ENCODE data around the gene CDK6. TPM values are rescaled to one million over a fixed set of nuclear protein-coding genes. Genes with fewer than 3 reads are reported as not detected.
"Not testable (repeated sequence)": the region's sequence is repeated elsewhere in the genome, so short reads cannot be mapped to it uniquely, and the experiment has no call there.

The CDK6 gene
- total and polyA plus RNA-seq, 9 of the 15 experiments (the other 6 are each of a cell fraction or from before 2014, with no cell fraction given): 7.6 to 109 (median 44.4) TPM

- CTCF ChIA-PET (ENCODE audit: low intra/inter-chr PET ratio): no interaction called here
- H3K9ac ChIP-seq (ENCODE audit: insufficient read depth in 1 of 2, low read depth in 2 of 2, low read length in 2 of 2): no peak overlapping the region
Measured at GRCh38 chr7:92868683-92869293, 32.4 kb upstream of the CDK6 start.

GRCh38 chr7:92864169-92864568 lies 27.8 kb upstream of the CDK6 start:
- WGBS (ENCODE audit: insufficient coverage, low coverage, missing lambda C conversion rate): 19% methylated on average over 5 of the region's 5 CpGs
- CTCF ChIA-PET (ENCODE audit: low intra/inter-chr PET ratio); in situ Hi-C loops (cut with MboI); H3K4me1 ChIP-seq (replicated peaks in 1 of 2; ENCODE audit: control insufficient read depth in 2 of 2, insufficient read depth in 2 of 2, low read length in 2 of 2); H4K20me1 ChIP-seq (replicated peaks; ENCODE audit: control insufficient read depth, insufficient read depth, low read length); H3K4me3 ChIP-seq; H3K4me2 ChIP-seq (ENCODE audit: insufficient read depth, low read length); FAIRE-seq; H3K9me3 ChIP-seq (replicated peaks; ENCODE audit: control insufficient read depth, insufficient read depth, low read depth, low read length); intact Hi-C loops (cut with micrococcal nuclease); BruUV-seq (replicated peaks); H3K36me3 ChIP-seq (ENCODE audit: control insufficient read depth, insufficient read depth, low read length); POLR2A ChIA-PET; H3K27ac ChIP-seq (ENCODE audit: extremely low read depth, low read depth, low read length); H3K9ac ChIP-seq (ENCODE audit: insufficient read depth in 1 of 2, low read depth in 2 of 2, low read length in 2 of 2); H3K79me2 ChIP-seq (ENCODE audit: control insufficient read depth, insufficient read depth, low read length); H3K9me1 ChIP-seq (ENCODE audit: control insufficient read depth, insufficient read depth, low read length); H2AFZ ChIP-seq (ENCODE audit: low read depth, low read length); H3K27me3 ChIP-seq (ENCODE audit: control insufficient read depth in 2 of 2, insufficient read depth in 2 of 2, low read length in 2 of 2): not testable (repeated sequence)
- DNase-seq (ENCODE audit: extremely low read depth in 1 of 4, low spot score in 3 of 4) (peak in 1 of 4 experiments; percentile 47), ATAC-seq (peak; percentile 63; the same call in 2 of the 3 replicates)
- TF ChIP-seq CTCF (IDR thresholded peaks at IDR 0.05 in 2 of 3, conservative IDR thresholded peaks at IDR 0.05 in 1 of 3; ENCODE audit: insufficient read depth in 2 of 3, low read depth in 1 of 3, low read length in 3 of 3) (peak; percentile 11 to 27 (median 17); a peak in 2 of 6 replicates), RAD21 (CRISPR knock-in tag; conservative IDR thresholded peaks at IDR 0.05 in 1 of 2, IDR thresholded peaks at IDR 0.05 in 1 of 2) (peak in 1 of 2 experiments; percentile 28; a peak in 1 of 4 replicates), NFIC (IDR thresholded peaks at IDR 0.05) (peak; percentile 62), ZNF766 (CRISPR knock-in tag; conservative IDR thresholded peaks at IDR 0.05) (peak; percentile 74)

More at GRCh38 chr7:92868683-92869293, 32.4 kb upstream of the CDK6 start:
- H3K27ac ChIP-seq (ENCODE audit: extremely low read depth, low read depth, low read length): no peak overlapping the region
- H3K27me3 ChIP-seq (ENCODE audit: control insufficient read depth in 2 of 2, insufficient read depth in 2 of 2, low read length in 2 of 2): no peaks in the 10 kb centered on the region
- no peaks in the 10 kb centered on the region for H4K20me1 ChIP-seq (replicated peaks; ENCODE audit: control insufficient read depth, insufficient read depth, low read length)
- no peaks in the 10 kb centered on the region for H3K36me3 ChIP-seq (ENCODE audit: control insufficient read depth, insufficient read depth, low read length)
- H3K9me3 ChIP-seq (replicated peaks; ENCODE audit: control insufficient read depth, insufficient read depth, low read depth, low read length): no peaks in the 10 kb centered on the region
- in situ Hi-C loops (cut with MboI) (no loop called here), intact Hi-C loops (cut with micrococcal nuclease) (no loop called here)
- H3K4me3 ChIP-seq: no peak overlapping the region
- no TSS peak for BruUV-seq (replicated peaks)
- no peaks in the 10 kb centered on the region for H3K9me1 ChIP-seq (ENCODE audit: control insufficient read depth, insufficient read depth, low read length)
- H3K4me1 ChIP-seq (replicated peaks in 1 of 2; ENCODE audit: control insufficient read depth in 2 of 2, insufficient read depth in 2 of 2, low read length in 2 of 2): peaks cover 0 to 4% of the 10 kb centered on the region in 2 experiments; a peak in 1 of 5 replicates
- H3K4me2 ChIP-seq (ENCODE audit: insufficient read depth, low read length): no peak overlapping the region
- no peak overlapping the region for H2AFZ ChIP-seq (ENCODE audit: low read depth, low read length)
- no peak for ATAC-seq
- POLR2A ChIA-PET: no interaction called here
- TF ChIP-seq NFE2L1 (tag; IDR thresholded peaks at IDR 0.05; ENCODE audit: borderline replicate concordance, low read depth) (no peak), ZNF274 (IDR thresholded peaks at IDR 0.05; ENCODE audit: borderline replicate concordance, low read depth, low read length) (peak; percentile 88), SIX5 (IDR thresholded peaks at IDR 0.05; ENCODE audit: borderline replicate concordance in 1 of 2, insufficient read depth in 1 of 2, low read depth in 1 of 2, low read length in 2 of 2) (no peak), TEAD1 (CRISPR knock-in tag; IDR thresholded peaks at IDR 0.05) (no peak)
- no peak for DNase-seq (ENCODE audit: extremely low read depth in 1 of 4, low spot score in 3 of 4)
- H3K79me2 ChIP-seq (ENCODE audit: control insufficient read depth, insufficient read depth, low read length): no peaks in the 10 kb centered on the region
- FAIRE-seq: no peak

Measured in K562 (cell line).